B cell (primary cell): ENCODE data around the gene DNAAF1. TPM values are rescaled to one million over a fixed set of nuclear protein-coding genes. Genes with fewer than 3 reads are reported as not detected.

Source experiments
- ATAC-seq: fragments of 200-7000 bp; cut with Tn5 transposase; one replicate; pipeline ENCODE4 v1.10.0; 2021; ENCODE audit warnings: low read depth, mild to moderate bottlenecking, moderate number of reproducible peaks, moderate library complexity
- CTCF ChIA-PET: fragments of 350-600 bp; sonication (Branson Sonifier 250); formaldehyde crosslinking; loops from one replicate; lab custom pipeline; 2021; ENCODE audit warnings: antibody characterized with exemption, inconsistent platforms; lab: Charles Lee
- POLR2A ChIA-PET: fragments of 350-600 bp; sonication (Branson Sonifier 250); formaldehyde crosslinking; loops from one replicate; lab custom pipeline; 2021; ENCODE audit warnings: antibody characterized with exemption; lab: Charles Lee
- DNase-seq: peaks from one replicate; pipeline ENCODE4 v3.0.0; 2013
- H2AFZ ChIP-seq: 2 replicates; pipeline ENCODE4 v1.6.1; 2012; ENCODE audit warnings: mild to moderate bottlenecking, low read depth, low read length; ENCODE audit not compliant: insufficient read depth, poor library complexity, severe bottlenecking
- H3K27ac ChIP-seq, 2 donors: 1 replicate in 1 of 2; 2 replicates in 1 of 2; pipeline ENCODE4 v1.5.1; 2012 to 2013; ENCODE audit warnings: low read length in 2 of 2, mild to moderate bottlenecking in 2 of 2, moderate library complexity in 1 of 2
- H3K27me3 ChIP-seq, 4 experiments: fragments of 200-600 bp in 1 of 4; sonication (generic) in 1 of 4; replicated peaks in 1 of 4; 1 replicate in 2 of 4; 2 replicates in 2 of 4; pipeline versions ENCODE4 v1.6.1 to v1.7.0; 2013 to 2016; ENCODE audit warnings: low read length in 3 of 4, mild to moderate bottlenecking in 2 of 4, mixed read lengths in 1 of 4, moderate library complexity in 1 of 4; ENCODE audit not compliant: insufficient read depth in 4 of 4, control insufficient read depth in 3 of 4; ENCODE audit errors: control extremely low read depth in 1 of 4
- H3K36me3 ChIP-seq, 2 experiments: replicated peaks in 1 of 2; 1 replicate in 1 of 2; 2 replicates in 1 of 2; pipeline versions ENCODE4 v1.6.1 to v1.7.1; 2013; ENCODE audit warnings: low read length in 1 of 2; ENCODE audit not compliant: insufficient read depth in 2 of 2, control insufficient read depth in 1 of 2; ENCODE audit errors: control extremely low read depth in 1 of 2, extremely low read depth in 1 of 2
- H3K4me1 ChIP-seq, 2 donors: fragments of 200-600 bp in 1 of 2; sonication (generic) in 1 of 2; 1 replicate in 1 of 2; 2 replicates in 1 of 2; pipeline versions ENCODE4 v1.5.1 to v1.6.1; 2013 to 2017; ENCODE audit warnings: low read length in 2 of 2; ENCODE audit not compliant: control insufficient read depth in 2 of 2, insufficient read depth in 2 of 2
- H3K4me2 ChIP-seq: replicated peaks from 2 replicates; pipeline ENCODE3; 2012; ENCODE audit warnings: mild to moderate bottlenecking, low read depth, low read length; ENCODE audit not compliant: poor library complexity, severe bottlenecking
- H3K4me3 ChIP-seq, 5 experiments: fragments of 200-600 bp in 1 of 5; sonication (generic) in 1 of 5; 1 replicate in 3 of 5; 2 replicates in 2 of 5; pipeline versions ENCODE4 v1.5.1 to v1.7.0; 2011 to 2016; ENCODE audit warnings: low read length in 4 of 5, mild to moderate bottlenecking in 4 of 5, low read depth in 2 of 5, control low read depth in 1 of 5, moderate library complexity in 1 of 5; ENCODE audit not compliant: insufficient read depth in 1 of 5; ENCODE audit errors: control extremely low read depth in 1 of 5, extremely low read depth in 1 of 5
- H3K79me2 ChIP-seq: fragments of 200-600 bp; sonication (generic); one replicate; pipeline ENCODE4 v1.6.0; 2016; ENCODE audit warnings: low read length; ENCODE audit not compliant: control insufficient read depth, insufficient read depth
- H3K9ac ChIP-seq: fragments of 200-600 bp; sonication (generic); 2 replicates; pipeline ENCODE4 v1.6.1; 2017; ENCODE audit warnings: mild to moderate bottlenecking, low read length, moderate library complexity
- H3K9me3 ChIP-seq, 3 donors: one replicate each; pipeline versions ENCODE4 v1.6.1 to v1.7.1; 2013; ENCODE audit warnings: low read length in 2 of 3; ENCODE audit not compliant: control insufficient read depth in 2 of 3, insufficient read depth in 1 of 3; ENCODE audit errors: control extremely low read depth in 1 of 3
- H4K20me1 ChIP-seq: 2 replicates; pipeline ENCODE4 v1.6.0; 2012; ENCODE audit warnings: mild to moderate bottlenecking, low read length; ENCODE audit not compliant: insufficient read depth, control insufficient read depth, poor library complexity, severe bottlenecking
- H3K27ac Mint-ChIP-seq: one replicate; pipeline ENCODE4 v1.8.0; 2021; ENCODE audit warnings: mixed read lengths
- H3K27me3 Mint-ChIP-seq: one replicate; pipeline ENCODE4 v1.8.0; 2021; ENCODE audit warnings: mixed read lengths
- H3K4me1 Mint-ChIP-seq: one replicate; pipeline ENCODE4 v1.8.0; 2021; ENCODE audit warnings: mixed read lengths
- H3K4me3 Mint-ChIP-seq: one replicate; pipeline ENCODE4 v1.8.0; 2021; ENCODE audit warnings: mixed read lengths
- H3K9me3 Mint-ChIP-seq: one replicate; pipeline ENCODE4 v1.8.0; 2022; ENCODE audit warnings: mixed read lengths; ENCODE audit not compliant: insufficient read depth
- EZH2 ChIP-seq: IDR thresholded peaks from 2 replicates; pipeline ENCODE4 v1.6.1; 2012; ENCODE audit warnings: borderline replicate concordance, low read depth, mild to moderate bottlenecking, moderate library complexity, low read length; ENCODE audit not compliant: insufficient read depth, poor library complexity, severe bottlenecking
- WGBS: methylation state at CpG from one replicate; pipeline ENCODE4 v1.1.5; 2013; ENCODE audit warnings: missing lambda C conversion rate; ENCODE audit not compliant: insufficient coverage; 5-methylcytosine and 5-hydroxymethylcytosine counted together
- intact Hi-C: fragments of 100-400 bp; cut with micrococcal nuclease; formaldehyde crosslinking; loops from one replicate; pipeline ENCODE4 v1.10.0; 2022
- polyA plus RNA-seq: library from polyadenylated mRNA; depleted of rRNA; stranded (reverse); fragments of >200 nt; gene quantifications from 2 replicates; pipeline ENCODE4 v1.2.3, GENCODE V29; 2012
- total RNA-seq, 2 donors: library from RNA; stranded (reverse); fragments of 120-200 nt in 1 of 2; gene quantifications; 1 replicate in 1 of 2; 2 replicates in 1 of 2; pipeline versions ENCODE4 v1.2.3 to v1.2.4, GENCODE V29; 2013 to 2022
- TF ChIP-seq, protein P1 (sequence below): fragments of 200-600 bp; IDR thresholded peaks from one replicate; pipeline ENCODE4 v1.8.0; 2022; ENCODE audit warnings: antibody characterized with exemption, mild to moderate bottlenecking

DNAAF1 gene
- total and polyA plus RNA-seq, 2 donors (not counting 1 experiment from before 2014, with no cell fraction given): 0.24 to 0.30 TPM

DNA sequence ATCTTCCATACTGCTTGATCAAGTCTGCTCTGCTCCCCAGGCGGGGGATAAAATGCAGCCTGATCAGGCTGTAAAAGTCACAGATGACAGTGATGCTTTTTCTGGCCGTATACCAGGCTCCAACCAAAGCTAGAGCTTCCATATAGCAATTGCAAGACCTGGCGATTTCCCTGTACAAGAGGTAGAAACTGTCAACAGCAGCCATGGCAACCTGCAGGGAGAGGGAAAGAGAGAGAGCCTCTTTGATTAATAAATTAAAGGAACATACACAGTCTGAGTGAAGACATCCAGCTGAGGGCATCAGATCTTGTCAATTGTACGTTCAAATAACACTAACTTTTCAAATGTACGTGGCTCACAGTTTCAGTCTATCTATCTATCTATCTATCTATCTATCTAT lies 14.0 kb upstream of the DNAAF1 start:
- no peaks in the 10 kb centered on the region for H4K20me1 ChIP-seq
- peaks cover 27% of the 10 kb centered on the region for H3K79me2 ChIP-seq
- peaks cover 20% of the 10 kb centered on the region for H3K4me1 Mint-ChIP-seq
- 90% methylated on average over 3 of the region's 5 CpGs for WGBS
- H3K27me3 ChIP-seq: no peaks in the 10 kb centered on the region
- intact Hi-C loops: no loop called here
- H3K36me3 ChIP-seq: peaks cover 3 to 16% of the 10 kb centered on the region in 2 experiments
- no peaks in the 10 kb centered on the region for H3K9me3 ChIP-seq
- H3K4me2 ChIP-seq: no peak overlapping the region
- no peak overlapping the region for H3K4me3 Mint-ChIP-seq
- ChIA-PET POLR2A (interaction anchor here (1.5 kb wide), 1 partner anchor 14 kb away, joined by 3 read pairs; the partner anchor contains the start of gene MBTPS1), CTCF (no interaction called here)
- H3K27me3 Mint-ChIP-seq: no peaks in the 10 kb centered on the region
- TF ChIP-seq, protein P1, sequence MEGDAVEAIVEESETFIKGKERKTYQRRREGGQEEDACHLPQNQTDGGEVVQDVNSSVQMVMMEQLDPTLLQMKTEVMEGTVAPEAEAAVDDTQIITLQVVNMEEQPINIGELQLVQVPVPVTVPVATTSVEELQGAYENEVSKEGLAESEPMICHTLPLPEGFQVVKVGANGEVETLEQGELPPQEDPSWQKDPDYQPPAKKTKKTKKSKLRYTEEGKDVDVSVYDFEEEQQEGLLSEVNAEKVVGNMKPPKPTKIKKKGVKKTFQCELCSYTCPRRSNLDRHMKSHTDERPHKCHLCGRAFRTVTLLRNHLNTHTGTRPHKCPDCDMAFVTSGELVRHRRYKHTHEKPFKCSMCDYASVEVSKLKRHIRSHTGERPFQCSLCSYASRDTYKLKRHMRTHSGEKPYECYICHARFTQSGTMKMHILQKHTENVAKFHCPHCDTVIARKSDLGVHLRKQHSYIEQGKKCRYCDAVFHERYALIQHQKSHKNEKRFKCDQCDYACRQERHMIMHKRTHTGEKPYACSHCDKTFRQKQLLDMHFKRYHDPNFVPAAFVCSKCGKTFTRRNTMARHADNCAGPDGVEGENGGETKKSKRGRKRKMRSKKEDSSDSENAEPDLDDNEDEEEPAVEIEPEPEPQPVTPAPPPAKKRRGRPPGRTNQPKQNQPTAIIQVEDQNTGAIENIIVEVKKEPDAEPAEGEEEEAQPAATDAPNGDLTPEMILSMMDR: no peak
- H3K27ac ChIP-seq: no peak overlapping the region
- no peak overlapping the region for H2AFZ ChIP-seq
- DNase-seq (no peak), ATAC-seq (no peak)
- no peaks in the 10 kb centered on the region for H3K9me3 Mint-ChIP-seq
- peaks cover 9 to 16% of the 10 kb centered on the region in 2 donors for H3K4me1 ChIP-seq
- H3K9ac ChIP-seq: no peak overlapping the region
- no peak overlapping the region for H3K27ac Mint-ChIP-seq
- no peak overlapping the region for H3K4me3 ChIP-seq

DNA sequence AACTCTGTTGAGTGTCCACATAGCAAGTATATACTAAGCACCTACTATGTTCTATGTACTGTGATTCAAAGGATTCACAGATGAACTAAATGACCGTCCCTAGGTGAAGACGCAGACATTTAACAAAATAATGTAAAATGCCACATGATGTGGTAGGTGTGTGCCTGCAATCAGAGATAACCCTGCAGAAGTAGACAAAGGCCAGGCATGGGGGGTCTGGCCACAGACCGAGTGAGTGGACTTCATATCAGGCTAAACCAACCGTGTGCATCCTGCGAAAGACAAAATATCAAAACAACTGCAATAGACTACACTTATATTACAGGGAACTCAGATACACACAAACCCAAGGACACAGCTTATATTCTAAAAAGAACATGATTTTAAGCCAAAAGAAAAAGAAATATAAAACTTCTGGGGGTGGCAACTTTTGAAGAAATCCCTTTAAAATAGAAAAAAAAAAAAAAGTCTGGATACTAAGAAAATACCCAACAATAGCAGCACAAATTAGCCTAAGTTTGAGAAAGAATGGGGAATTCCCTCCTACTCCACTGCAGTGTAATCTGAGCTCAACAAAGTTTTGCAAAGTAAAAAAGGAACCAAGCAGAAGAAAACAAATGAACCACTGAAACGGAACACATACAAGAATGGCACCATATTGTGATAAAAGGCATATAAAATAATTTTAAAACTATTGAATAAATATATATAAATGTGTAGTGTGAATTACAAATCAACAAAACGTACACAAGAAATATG lies 12.4 kb upstream of the DNAAF1 start:
- peaks cover 20% of the 10 kb centered on the region for H3K4me1 Mint-ChIP-seq
- Histone ChIP-seq H3K4me1 (peaks cover 9 to 16% of the 10 kb centered on the region in 2 donors), H3K36me3 (peaks cover 3 to 16% of the 10 kb centered on the region in 2 experiments), H3K79me2 (peaks cover 43% of the 10 kb centered on the region), H2AFZ (no peak overlapping the region), H4K20me1 (peaks cover 7% of the 10 kb centered on the region), H3K4me3 (no peak overlapping the region), H3K27me3 (no peaks in the 10 kb centered on the region), H3K9me3 (no peaks in the 10 kb centered on the region), H3K9ac (no peak overlapping the region), H3K4me2 (peak overlapping the region; percentile 37), H3K27ac (peak overlapping the region in 1 of 2 donors; percentile 40)
- no peak for TF ChIP-seq EZH2
- TF ChIP-seq, protein P1: no peak
- peak overlapping the region; percentile 13 for H3K4me3 Mint-ChIP-seq
- 40% methylated on average over 1 of the region's 7 CpGs for WGBS
- no peaks in the 10 kb centered on the region for H3K27me3 Mint-ChIP-seq
- POLR2A ChIA-PET: interaction anchor here (0.7 kb wide), 1 partner anchor 16 kb away, joined by 5 read pairs; the partner anchor contains the start of gene MBTPS1
- H3K9me3 Mint-ChIP-seq: no peaks in the 10 kb centered on the region
- peak; percentile 53 for ATAC-seq
- peak; percentile 32 for DNase-seq
- intact Hi-C loops: no loop called here
- H3K27ac Mint-ChIP-seq: peak overlapping the region; percentile 67
- CTCF ChIA-PET: interaction anchor here (1.8 to 2.5 kb wide), 2 partner anchors 11 to 16 kb away, joined by 6 to 11 read pairs; partner anchors contain the start of gene MBTPS1
